T-helper 1 cell treated with Interleukin-12 subunit alpha and Interleukin-12 subunit beta and Interleukin-4 antibody, amounts not matched to agents 30 μg/mL and 1 μg/mL, for 36 hours (primary cell): ENCODE data around the gene CCDC97.

Experiments
- H3K27ac Mint-ChIP-seq: one replicate; pipeline ENCODE4 v1.8.0; 2021; ENCODE audit warnings: mild to moderate bottlenecking, mixed read lengths
- H3K27me3 Mint-ChIP-seq: one replicate; pipeline ENCODE4 v1.8.0; 2021; ENCODE audit warnings: low read depth, mixed read lengths
- H3K36me3 Mint-ChIP-seq: one replicate; pipeline ENCODE4 v1.8.0; 2021; ENCODE audit warnings: low read depth, mixed read lengths
- H3K4me1 Mint-ChIP-seq: one replicate; pipeline ENCODE4 v1.8.0; 2021; ENCODE audit warnings: low read depth, mixed read lengths
- H3K4me3 Mint-ChIP-seq: one replicate; pipeline ENCODE4 v1.8.0; 2021; ENCODE audit warnings: mild to moderate bottlenecking, moderate library complexity, mixed read lengths
- H3K9me3 Mint-ChIP-seq: one replicate; pipeline ENCODE4 v1.8.0; 2021; ENCODE audit warnings: mixed read lengths

Gene CCDC97

DNA sequence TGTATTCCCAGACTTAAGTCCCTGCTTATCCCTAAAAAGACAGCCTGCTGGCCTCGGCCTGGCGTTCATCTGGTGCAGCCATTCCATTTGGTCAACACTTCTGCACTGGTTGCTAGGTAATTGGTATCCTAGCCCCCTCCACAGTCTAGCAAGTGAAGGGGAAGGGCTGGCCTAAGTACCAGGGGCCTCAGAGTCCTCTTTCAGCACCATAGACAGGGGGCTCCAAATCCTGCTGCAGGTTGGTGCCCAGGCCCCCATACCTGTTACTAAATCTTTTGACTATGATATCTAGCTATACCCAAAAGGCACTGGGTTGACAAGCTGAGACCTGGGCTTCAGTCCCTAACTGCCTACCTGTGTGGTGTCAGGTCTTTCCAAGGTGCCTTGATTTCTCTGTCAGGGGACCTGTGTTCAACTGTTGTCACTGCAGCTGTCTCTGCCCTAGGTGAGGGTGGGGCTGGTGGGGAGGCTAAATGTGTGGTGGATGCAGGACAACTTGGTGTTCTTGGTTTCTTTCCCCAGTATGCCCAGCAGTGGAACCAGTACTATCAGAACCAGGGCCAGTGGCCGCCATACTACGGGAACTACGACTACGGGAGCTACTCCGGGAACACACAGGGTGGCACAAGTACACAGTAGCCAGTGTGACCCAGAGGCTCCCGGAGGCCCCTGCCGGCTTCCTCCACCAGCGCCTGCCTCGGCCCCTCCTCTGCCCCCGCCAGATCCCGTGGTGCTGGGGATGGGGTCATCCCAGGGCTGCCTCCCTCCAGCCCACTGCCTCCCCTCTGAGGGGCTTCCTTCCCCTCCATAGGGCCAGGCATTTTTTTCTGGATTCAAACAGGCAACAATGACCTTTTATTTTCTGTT, 3.8 kb upstream of the CCDC97 start:
- peak overlapping the region; percentile 93 for H3K27ac Mint-ChIP-seq
- no peaks in the 10 kb centered on the region for H3K9me3 Mint-ChIP-seq
- H3K4me3 Mint-ChIP-seq, result peak overlapping the region; percentile 80
- H3K27me3 Mint-ChIP-seq, result no peaks in the 10 kb centered on the region
- H3K36me3 Mint-ChIP-seq, result peaks cover 63% of the 10 kb centered on the region
- peaks cover 72% of the 10 kb centered on the region for H3K4me1 Mint-ChIP-seq

DNA sequence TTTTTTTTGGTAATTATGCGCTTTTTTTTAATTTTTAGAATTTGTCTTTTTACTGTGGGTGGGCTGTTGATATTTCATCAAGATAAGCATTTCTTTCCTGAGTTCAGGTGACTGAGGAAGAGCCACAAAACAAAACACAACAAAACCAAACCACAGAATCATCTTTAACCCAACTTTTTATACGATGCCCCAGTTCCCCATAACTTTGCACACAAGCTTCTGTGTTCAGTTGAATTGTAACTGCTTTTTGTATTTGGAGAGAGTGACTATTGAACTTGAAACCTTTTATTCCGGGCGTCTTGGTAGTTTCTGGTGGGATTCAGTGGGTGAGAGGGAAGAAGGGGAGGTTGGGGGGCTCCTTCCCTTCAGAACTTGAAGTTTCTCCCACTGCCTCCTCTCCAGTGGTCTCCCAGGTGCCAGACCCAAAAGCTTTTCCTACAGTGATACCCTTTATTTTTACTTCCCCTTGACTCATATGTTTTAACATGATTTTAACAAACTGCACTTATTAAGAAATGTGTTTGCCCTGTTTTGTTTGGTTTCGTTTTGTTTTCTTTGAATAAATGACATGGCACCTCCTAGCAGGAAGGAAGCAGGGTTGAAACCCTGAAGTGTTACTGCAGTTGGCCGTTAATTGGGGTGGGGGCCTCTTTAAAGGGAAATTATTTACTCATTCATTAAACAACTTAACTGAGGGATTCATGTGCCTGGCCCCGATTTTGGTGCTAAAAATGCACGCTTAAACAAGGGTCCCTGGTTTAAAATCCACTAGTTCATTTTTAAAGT, 2.7 kb upstream of the CCDC97 start:
- Mint-ChIP-seq H3K4me3 (peak overlapping the region; percentile 80), H3K9me3 (no peaks in the 10 kb centered on the region), H3K4me1 (peaks cover 69% of the 10 kb centered on the region), H3K27ac (peak overlapping the region; percentile 93), H3K27me3 (no peaks in the 10 kb centered on the region), H3K36me3 (peaks cover 57% of the 10 kb centered on the region)

DNA sequence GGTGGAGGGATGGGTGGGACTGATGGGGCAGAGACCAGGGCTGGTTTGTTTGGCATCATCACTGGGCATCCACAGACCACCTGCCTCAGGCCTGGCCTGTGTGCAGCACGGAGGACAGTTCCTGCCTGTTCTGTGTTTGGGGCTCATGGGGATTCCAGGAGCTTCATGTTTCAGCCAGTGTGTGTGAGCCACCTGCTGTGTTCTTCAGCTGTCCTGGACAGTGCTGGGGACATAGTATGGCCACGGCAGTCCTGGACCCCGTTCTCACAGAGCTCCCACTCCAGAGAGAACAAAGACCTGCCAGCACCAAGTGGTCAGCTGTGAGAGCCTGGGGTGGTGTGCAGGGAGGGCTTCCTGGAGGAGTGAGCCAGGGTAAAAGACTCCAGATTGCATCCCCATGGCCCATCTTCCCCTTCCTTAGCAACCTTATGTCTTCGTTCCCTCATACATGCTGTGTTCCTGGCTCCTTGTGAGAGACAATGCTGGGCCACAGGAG, 2.0 kb upstream of the CCDC97 start:
- H3K27ac Mint-ChIP-seq, result peak overlapping the region; percentile 93
- peaks cover 66% of the 10 kb centered on the region for H3K4me1 Mint-ChIP-seq
- H3K9me3 Mint-ChIP-seq, result no peaks in the 10 kb centered on the region
- H3K27me3 Mint-ChIP-seq, result no peaks in the 10 kb centered on the region
- H3K4me3 Mint-ChIP-seq, result peak overlapping the region; percentile 98
- peaks cover 53% of the 10 kb centered on the region for H3K36me3 Mint-ChIP-seq

DNA sequence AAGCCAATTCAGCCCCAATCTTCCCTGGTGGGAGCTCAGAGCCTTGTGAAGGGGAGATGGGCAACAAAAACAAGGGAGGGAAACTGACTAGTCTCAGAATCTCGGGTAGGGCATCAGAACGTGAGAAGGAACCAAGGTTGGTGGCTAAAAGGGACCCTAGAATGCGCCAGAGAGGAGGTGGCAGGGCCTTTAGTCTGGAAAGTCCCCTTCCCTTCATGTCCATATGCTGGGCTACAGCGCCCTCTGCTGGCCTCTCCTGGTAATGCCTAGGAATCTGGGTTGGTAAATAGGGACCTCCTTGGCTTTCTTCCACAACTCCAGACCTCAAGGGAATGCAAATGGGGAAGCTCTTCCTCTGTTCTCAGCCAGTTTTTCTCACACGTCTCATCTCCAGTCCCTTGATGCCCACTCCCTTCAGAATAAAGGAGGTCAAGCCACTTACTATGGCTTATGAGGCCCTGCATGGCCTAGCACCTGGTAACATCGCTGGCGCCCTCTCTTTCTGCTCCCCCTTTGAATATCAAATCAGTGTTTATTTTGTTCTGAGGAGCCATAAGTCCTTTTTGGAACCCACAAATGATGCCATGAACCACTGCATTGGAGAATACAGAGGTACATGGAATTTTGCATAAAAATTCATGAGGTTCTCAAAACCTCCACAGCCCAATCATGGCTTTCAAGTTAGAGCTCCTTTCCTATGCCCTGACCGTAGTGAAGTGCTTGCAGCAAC, 1.4 kb upstream of the CCDC97 start:
- no peaks in the 10 kb centered on the region for H3K27me3 Mint-ChIP-seq
- peaks cover 68% of the 10 kb centered on the region for H3K4me1 Mint-ChIP-seq
- H3K36me3 Mint-ChIP-seq, result peaks cover 55% of the 10 kb centered on the region
- H3K9me3 Mint-ChIP-seq, result no peaks in the 10 kb centered on the region
- peak overlapping the region; percentile 98 for H3K4me3 Mint-ChIP-seq
- peak overlapping the region; percentile 93 for H3K27ac Mint-ChIP-seq

DNA sequence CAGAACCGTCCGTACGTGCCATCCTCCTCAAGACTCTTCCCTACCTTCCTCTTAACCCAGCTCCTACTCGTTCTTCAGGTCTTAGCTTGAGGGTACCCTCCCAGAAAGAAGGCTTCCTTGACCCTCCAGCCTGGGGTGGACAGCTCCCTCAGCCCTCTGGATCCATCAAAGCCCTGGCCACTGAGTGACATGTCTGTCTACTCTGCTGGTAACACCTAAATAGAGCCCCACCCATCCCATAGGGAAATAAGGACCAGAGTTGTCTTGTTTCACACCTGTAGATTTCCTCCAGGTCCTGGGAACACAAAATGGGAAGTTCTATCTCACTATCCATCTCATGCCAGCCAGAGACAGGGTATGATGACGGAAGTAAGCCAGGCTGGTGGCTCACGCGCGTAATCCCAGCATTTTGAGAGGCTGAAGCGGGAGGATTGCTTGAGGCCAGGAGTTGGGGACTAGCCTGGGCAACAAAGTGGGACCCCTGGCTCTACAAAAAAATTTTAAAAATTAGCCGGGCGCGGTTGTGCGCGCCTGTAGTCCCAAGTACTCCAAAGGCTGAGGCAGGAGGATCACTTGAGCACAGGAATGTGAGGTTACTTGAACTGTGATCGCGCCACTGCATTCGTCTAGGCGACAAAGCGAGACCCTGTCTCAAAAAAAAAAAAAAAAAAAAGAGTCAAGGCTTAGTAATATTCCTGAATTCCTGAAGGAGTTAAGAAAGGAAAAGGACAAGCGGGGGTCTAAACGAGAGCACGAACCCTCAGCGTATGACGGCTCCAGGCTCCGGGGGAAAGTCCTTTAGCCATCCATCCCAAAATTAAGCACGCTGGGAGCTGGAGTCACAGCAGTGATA, 566 bp upstream of the CCDC97 start:
- H3K9me3 Mint-ChIP-seq, result no peaks in the 10 kb centered on the region
- H3K36me3 Mint-ChIP-seq, result peaks cover 49% of the 10 kb centered on the region
- peak overlapping the region; percentile 98 for H3K4me3 Mint-ChIP-seq
- H3K27me3 Mint-ChIP-seq, result no peaks in the 10 kb centered on the region
- peaks cover 60% of the 10 kb centered on the region for H3K4me1 Mint-ChIP-seq
- H3K27ac Mint-ChIP-seq, result peak overlapping the region; percentile 93

DNA sequence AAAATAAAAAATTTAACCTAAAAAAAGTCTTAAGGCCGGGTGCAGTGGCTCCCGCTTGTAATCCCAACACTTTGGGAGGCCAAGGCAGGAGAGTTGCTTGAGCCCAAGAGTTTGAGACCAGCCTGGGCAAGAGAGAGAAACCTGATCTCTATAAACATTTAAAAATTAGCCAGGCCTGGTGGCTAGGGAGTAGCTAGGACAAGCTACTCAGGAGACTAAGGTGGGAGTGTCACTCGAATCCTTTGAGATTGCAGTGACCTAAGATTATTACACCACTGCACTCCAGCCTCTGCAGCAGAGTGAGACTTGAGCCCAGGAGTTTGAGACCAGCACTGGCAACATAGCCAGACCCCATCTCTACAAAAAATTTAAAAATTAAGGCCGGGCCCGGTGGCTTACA, 1.1 kb downstream of the CCDC97 start:
- no peaks in the 10 kb centered on the region for H3K9me3 Mint-ChIP-seq
- peaks cover 50% of the 10 kb centered on the region for H3K4me1 Mint-ChIP-seq
- H3K4me3 Mint-ChIP-seq, result peak overlapping the region; percentile 98
- no peaks in the 10 kb centered on the region for H3K27me3 Mint-ChIP-seq
- H3K36me3 Mint-ChIP-seq, result peaks cover 36% of the 10 kb centered on the region
- no peak overlapping the region for H3K27ac Mint-ChIP-seq

DNA sequence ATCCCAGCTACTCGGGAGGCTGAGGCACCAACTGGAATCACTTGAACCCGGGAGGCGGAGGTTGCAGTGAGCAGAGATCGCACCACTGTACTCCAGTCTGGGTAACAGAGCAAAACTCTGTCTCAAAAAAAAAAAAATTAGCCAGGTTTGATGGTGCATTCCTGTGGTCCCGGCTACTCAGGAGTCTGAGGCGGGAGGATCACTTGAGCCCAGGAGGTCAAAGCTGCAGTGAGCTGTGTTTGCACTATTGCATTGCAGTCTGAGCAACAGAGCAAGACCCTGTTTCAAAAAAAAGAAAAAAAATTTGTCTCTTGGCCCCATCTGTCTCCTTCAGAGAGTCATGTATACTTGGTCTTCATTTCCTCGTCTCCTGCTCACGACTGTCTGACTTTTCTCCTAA, 1.6 kb downstream of the CCDC97 start:
- Mint-ChIP-seq H3K27ac (no peak overlapping the region), H3K36me3 (peaks cover 41% of the 10 kb centered on the region), H3K27me3 (no peaks in the 10 kb centered on the region), H3K4me1 (peaks cover 46% of the 10 kb centered on the region), H3K9me3 (no peaks in the 10 kb centered on the region), H3K4me3 (peak overlapping the region; percentile 98)

DNA sequence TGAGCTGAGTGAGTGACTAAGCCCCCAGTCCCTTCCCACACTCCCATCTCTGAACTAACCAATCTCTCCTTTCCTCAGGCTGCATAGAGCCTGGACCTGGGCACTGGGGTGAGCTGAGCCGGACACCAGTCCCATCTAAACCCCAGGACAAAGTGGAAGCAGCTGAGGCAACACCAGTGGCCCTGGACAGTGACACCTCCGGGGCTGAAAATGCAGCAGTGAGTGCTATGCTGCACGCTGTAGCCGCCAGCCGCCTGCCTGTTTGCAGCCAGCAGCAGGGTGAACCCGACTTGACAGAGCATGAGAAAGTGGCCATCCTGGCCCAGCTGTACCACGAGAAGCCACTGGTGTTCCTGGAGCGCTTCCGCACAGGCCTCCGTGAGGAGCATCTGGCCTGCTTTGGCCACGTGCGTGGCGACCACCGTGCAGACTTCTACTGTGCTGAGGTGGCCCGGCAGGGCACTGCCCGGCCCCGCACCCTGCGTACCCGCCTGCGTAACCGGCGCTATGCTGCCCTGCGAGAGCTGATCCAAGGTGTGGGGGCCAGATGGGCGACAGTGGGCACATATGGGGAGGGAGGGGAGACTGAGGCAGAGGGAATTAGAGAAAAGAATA, 6.4 kb downstream of the CCDC97 start:
- Mint-ChIP-seq H3K27me3 (no peaks in the 10 kb centered on the region), H3K4me1 (peaks cover 17% of the 10 kb centered on the region), H3K27ac (no peak overlapping the region), H3K36me3 (peaks cover 48% of the 10 kb centered on the region), H3K9me3 (no peaks in the 10 kb centered on the region), H3K4me3 (no peak overlapping the region)

DNA sequence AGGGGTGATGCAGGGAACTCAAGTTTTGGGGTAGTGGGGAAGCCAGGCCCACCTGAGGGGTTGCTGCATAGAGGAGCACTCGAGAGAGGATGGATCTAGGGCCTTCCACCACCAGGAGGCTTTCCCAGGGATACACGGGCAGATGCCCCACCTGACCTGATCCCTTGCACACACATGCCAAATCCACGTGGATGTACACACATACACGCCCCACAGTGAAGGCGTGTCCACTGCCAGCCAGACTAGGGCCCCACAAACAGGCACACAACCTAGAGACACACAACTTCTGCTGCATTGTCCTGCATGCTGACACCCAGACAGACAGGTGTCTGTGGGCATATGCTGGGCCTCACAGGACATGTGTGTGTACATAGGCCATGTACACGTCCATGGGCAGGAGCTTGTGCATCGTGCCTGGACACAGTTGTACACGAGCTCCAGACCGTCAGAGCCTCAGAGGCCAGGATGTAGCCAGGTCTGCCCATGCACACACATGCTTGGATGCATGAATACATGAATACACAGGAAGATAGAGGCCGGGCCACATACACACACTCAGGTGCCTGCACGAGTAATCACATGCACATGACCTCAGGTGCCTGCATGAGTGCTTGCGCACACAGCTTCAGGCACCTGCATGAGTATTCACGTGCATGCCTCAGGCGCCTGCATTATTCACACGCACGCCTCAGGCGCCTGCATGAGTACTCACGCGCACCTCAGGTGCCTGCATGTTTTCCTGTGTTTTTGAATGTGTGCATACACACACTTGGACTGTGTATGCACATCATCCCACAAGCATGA, 8.9 kb downstream of the CCDC97 start:
- H3K4me1 Mint-ChIP-seq, result peaks cover 6% of the 10 kb centered on the region
- H3K27me3 Mint-ChIP-seq, result no peaks in the 10 kb centered on the region
- no peak overlapping the region for H3K27ac Mint-ChIP-seq
- no peak overlapping the region for H3K4me3 Mint-ChIP-seq
- H3K9me3 Mint-ChIP-seq, result no peaks in the 10 kb centered on the region
- peaks cover 45% of the 10 kb centered on the region for H3K36me3 Mint-ChIP-seq

DNA sequence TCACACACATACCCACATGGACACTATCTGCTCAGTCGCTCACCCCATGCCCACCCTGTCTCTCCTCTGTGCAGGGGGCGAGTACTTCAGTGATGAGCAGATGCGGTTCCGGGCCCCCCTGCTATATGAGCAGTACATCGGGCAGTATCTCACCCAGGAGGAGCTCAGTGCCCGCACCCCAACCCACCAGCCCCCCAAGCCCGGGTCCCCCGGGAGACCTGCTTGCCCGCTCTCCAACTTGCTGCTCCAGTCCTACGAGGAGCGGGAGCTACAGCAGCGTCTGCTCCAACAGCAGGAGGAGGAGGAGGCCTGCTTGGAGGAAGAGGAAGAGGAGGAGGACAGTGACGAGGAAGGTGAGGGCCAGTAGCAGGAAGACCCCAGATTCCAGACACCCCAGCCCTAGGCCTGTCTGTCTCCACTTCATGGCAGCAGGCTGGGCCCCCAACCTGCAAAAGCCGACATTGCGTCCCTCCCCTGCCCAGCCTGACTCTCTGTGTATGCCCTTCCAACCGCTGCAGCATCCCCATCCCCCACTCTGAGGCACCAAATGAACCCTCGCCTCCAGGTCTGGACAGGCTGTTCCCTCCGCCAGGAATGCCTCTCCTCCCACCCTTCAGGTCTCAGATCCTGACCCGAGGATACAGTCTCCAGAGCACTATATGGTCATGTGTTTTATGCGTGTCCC, 9.7 kb downstream of the CCDC97 start:
- no peaks in the 10 kb centered on the region for H3K9me3 Mint-ChIP-seq
- H3K4me1 Mint-ChIP-seq, result peaks cover 13% of the 10 kb centered on the region
- no peaks in the 10 kb centered on the region for H3K27me3 Mint-ChIP-seq
- no peak overlapping the region for H3K4me3 Mint-ChIP-seq
- no peak overlapping the region for H3K27ac Mint-ChIP-seq
- H3K36me3 Mint-ChIP-seq, result peaks cover 46% of the 10 kb centered on the region

DNA sequence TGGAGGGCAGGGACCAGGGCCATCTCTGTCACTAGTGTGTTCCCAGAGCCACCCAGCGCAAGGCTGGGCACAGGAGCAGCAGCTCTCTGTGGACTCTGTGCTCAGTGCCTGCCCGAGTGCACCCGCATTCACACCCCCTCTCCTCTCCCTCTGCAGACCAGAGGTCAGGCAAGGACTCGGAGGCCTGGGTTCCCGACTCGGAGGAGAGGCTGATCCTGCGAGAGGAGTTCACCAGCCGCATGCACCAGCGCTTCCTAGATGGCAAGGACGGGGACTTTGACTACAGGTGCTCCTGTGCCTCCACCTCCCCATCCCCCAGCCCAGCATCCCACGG, 10.2 kb downstream of the CCDC97 start:
- Mint-ChIP-seq H3K4me1 (peaks cover 16% of the 10 kb centered on the region), H3K9me3 (no peaks in the 10 kb centered on the region), H3K4me3 (no peak overlapping the region), H3K36me3 (peaks cover 48% of the 10 kb centered on the region), H3K27me3 (no peaks in the 10 kb centered on the region), H3K27ac (no peak overlapping the region)

DNA sequence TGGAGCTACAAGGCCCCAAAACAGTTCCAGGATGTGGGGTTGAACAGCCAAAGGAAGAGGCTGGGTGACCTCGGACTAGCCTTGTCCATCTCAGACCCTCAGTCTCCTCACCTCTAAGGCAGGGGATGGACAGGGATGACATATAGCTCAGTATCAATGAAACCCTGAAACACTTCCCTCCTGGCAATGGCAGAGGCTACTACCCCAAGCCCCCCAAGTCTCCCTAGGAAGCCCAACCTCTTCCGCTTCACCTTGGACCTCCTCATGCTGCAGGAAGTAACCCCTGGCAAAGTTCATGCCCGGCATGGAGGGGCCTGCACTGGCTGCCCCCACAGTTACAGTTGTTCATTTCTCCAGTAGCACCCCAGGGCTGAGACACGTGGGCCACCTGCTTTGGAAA, 10.6 kb downstream of the CCDC97 start:
- no peak overlapping the region for H3K27ac Mint-ChIP-seq
- H3K9me3 Mint-ChIP-seq, result no peaks in the 10 kb centered on the region
- H3K4me3 Mint-ChIP-seq, result no peak overlapping the region
- peaks cover 19% of the 10 kb centered on the region for H3K4me1 Mint-ChIP-seq
- H3K27me3 Mint-ChIP-seq, result no peaks in the 10 kb centered on the region
- peaks cover 48% of the 10 kb centered on the region for H3K36me3 Mint-ChIP-seq
